Measurements from ENCODE around the gene METTL14. TPM values are rescaled to one million over a fixed set of nuclear protein-coding genes. Genes with fewer than 3 reads are reported as not detected.

The METTL14 gene
- total RNA-seq, 1 experiment from 2014 or later: 9.5 TPM

DNA sequence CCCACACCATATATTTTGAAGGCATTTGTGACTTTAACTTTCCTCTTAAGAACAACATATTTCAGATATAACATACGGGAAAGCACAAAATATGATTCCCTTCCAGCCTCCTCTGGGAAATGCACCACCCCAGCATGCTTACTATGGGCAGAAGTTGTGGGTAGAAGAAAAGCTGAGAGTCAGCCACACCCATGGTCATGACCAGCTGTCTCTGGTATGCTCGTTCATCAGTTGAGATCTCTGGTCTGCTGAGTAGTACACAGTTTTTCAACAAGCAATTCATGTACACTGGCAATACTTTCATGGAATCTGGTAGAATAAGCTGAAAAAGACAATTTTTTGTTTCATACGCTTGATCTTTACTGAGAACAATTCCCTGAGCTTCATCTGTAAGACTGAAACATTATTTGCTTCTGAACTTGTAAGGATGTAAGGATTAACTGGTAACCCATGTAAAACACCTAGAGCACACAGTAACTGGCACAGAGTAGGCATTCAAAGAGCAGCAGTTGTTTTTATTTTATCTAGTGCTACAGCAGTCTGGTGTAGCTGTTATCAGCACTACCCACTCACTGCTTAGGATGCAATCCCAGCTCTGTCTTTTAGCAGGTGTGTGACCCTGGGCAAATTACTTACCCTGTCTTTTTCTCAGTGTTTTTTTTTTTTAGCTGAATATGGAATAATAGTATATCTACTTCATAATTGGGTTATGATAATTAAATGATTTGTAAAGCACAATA lies 47.6 kb downstream of the METTL14 start:
- ChIA-PET POLR2A (ENCODE audit: unreplicated experiment) (no interaction called here), CTCF (no interaction called here)
- intact Hi-C loops (cut with micrococcal nuclease): no loop called here
- Histone ChIP-seq H3K4me1 (ENCODE audit: insufficient read depth, low read length) (no peaks in the 10 kb centered on the region), H3K9ac (ENCODE audit: low read length) (no peak overlapping the region), H3K4me2 (ENCODE audit: low read length) (no peak overlapping the region), H3K27me3 (ENCODE audit: low read length) (no peaks in the 10 kb centered on the region), H3K79me2 (ENCODE audit: low read length) (no peaks in the 10 kb centered on the region), H3K9me3 (ENCODE audit: low read length) (no peaks in the 10 kb centered on the region), H3F3A (ENCODE audit: low read length, unreplicated experiment) (no peaks in the 10 kb centered on the region), H3K9me2 (replicated peaks; ENCODE audit: low read length) (no peaks in the 10 kb centered on the region), H2AFZ (ENCODE audit: low read length) (no peak overlapping the region), H4K20me1 (ENCODE audit: low read length) (no peaks in the 10 kb centered on the region), H3K27ac (ENCODE audit: low read length) (no peak overlapping the region), H3K4me3 (ENCODE audit: low read length) (no peak overlapping the region), H3K36me3 (ENCODE audit: low read depth, low read length) (peaks cover 22% of the 10 kb centered on the region)
- TF ChIP-seq EZH2phosphoT487 (IDR thresholded peaks at IDR 0.05; ENCODE audit: borderline replicate concordance, low read length) (no peak), EZH2 (IDR thresholded peaks at IDR 0.05; ENCODE audit: low read length, unreplicated experiment) (no peak)
- TF ChIP-seq, protein P1, sequence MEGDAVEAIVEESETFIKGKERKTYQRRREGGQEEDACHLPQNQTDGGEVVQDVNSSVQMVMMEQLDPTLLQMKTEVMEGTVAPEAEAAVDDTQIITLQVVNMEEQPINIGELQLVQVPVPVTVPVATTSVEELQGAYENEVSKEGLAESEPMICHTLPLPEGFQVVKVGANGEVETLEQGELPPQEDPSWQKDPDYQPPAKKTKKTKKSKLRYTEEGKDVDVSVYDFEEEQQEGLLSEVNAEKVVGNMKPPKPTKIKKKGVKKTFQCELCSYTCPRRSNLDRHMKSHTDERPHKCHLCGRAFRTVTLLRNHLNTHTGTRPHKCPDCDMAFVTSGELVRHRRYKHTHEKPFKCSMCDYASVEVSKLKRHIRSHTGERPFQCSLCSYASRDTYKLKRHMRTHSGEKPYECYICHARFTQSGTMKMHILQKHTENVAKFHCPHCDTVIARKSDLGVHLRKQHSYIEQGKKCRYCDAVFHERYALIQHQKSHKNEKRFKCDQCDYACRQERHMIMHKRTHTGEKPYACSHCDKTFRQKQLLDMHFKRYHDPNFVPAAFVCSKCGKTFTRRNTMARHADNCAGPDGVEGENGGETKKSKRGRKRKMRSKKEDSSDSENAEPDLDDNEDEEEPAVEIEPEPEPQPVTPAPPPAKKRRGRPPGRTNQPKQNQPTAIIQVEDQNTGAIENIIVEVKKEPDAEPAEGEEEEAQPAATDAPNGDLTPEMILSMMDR (conservative IDR thresholded peaks at IDR 0.05; ENCODE audit: low read depth, low read length): no peak
- DNase-seq (no peak), ATAC-seq (no peak)
- BruUV-seq (replicated peaks): no TSS peak

DNA sequence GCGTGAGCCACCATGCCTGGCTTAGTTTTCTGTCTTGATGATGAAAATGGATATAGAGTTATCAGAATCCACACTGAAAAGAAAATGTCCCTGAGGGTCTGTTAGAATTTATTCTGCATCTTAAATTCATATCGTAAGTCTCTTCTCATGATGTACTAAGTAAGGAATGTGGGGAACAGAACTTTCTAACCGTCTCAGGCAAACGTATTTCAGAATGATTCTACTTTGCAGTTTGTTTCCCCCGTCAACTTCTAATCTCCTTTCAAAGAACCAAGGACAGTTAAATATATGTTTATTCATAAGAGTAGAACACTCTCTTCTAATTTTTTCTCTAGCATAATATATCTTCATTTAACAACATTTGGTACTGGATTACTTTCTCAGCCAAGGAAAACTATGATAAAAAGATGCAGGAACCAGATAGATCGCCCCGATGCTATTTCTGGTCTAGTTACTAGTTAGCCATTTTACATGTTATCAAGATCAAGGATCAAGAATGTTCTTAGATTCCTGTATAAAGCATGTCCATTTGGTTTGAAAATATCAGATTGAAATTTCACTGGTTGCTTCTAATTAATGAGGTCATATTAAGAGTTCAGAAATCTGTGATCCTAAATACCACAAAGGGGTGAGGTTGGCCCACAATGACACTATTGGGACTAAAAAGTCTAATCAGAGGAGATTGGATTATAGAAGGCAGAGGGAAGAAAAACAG lies 49.5 kb downstream of the METTL14 start:
- Histone ChIP-seq H3K9me3 (ENCODE audit: low read length) (no peaks in the 10 kb centered on the region), H3K27me3 (ENCODE audit: low read length) (no peaks in the 10 kb centered on the region), H3K27ac (ENCODE audit: low read length) (no peak overlapping the region), H3K9me2 (replicated peaks; ENCODE audit: low read length) (no peaks in the 10 kb centered on the region), H3K4me2 (ENCODE audit: low read length) (no peak overlapping the region), H3K79me2 (ENCODE audit: low read length) (no peaks in the 10 kb centered on the region), H3K4me3 (ENCODE audit: low read length) (no peak overlapping the region), H3F3A (ENCODE audit: low read length, unreplicated experiment) (no peaks in the 10 kb centered on the region), H3K4me1 (ENCODE audit: insufficient read depth, low read length) (no peaks in the 10 kb centered on the region), H4K20me1 (ENCODE audit: low read length) (no peaks in the 10 kb centered on the region), H3K36me3 (ENCODE audit: low read depth, low read length) (peaks cover 25% of the 10 kb centered on the region), H2AFZ (ENCODE audit: low read length) (no peak overlapping the region), H3K9ac (ENCODE audit: low read length) (no peak overlapping the region)
- intact Hi-C loops (cut with micrococcal nuclease): no loop called here
- POLR2A ChIA-PET (ENCODE audit: unreplicated experiment): no interaction called here
- no peak for DNase-seq
- no TSS peak for BruUV-seq (replicated peaks)
- no peak for ATAC-seq
- no peak for TF ChIP-seq EZH2 (IDR thresholded peaks at IDR 0.05; ENCODE audit: low read length, unreplicated experiment)
- TF ChIP-seq, protein P1 (conservative IDR thresholded peaks at IDR 0.05; ENCODE audit: low read depth, low read length): no peak
- TF ChIP-seq EZH2phosphoT487 (IDR thresholded peaks at IDR 0.05; ENCODE audit: borderline replicate concordance, low read length): no peak
- CTCF ChIA-PET: no interaction called here

DNA sequence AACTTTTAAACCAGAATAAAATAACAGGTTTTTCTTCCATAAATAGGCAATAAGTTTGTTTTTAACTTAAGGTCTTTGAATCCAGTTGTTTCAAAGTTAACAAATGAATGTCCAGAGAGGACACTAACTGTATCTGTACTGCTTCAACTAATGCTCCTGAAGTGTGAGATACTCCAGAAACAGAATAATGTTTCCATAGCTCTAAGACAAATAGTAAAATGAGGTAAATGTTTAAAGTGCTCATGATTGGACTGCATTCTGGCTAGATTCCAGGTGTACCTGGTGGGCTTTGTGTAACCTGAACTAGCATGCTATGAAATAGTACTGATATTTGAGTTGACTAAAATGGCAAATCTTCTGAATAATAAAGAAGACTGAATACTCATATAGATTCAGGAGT lies 51.7 kb downstream of the METTL14 start:
- Histone ChIP-seq H3F3A (ENCODE audit: low read length, unreplicated experiment) (no peaks in the 10 kb centered on the region), H3K27me3 (ENCODE audit: low read length) (no peaks in the 10 kb centered on the region), H3K9me3 (ENCODE audit: low read length) (no peaks in the 10 kb centered on the region), H3K36me3 (ENCODE audit: low read depth, low read length) (peaks cover 36% of the 10 kb centered on the region), H3K27ac (ENCODE audit: low read length) (no peak overlapping the region), H3K4me3 (ENCODE audit: low read length) (no peak overlapping the region), H3K4me2 (ENCODE audit: low read length) (no peak overlapping the region), H3K4me1 (ENCODE audit: insufficient read depth, low read length) (no peaks in the 10 kb centered on the region), H3K79me2 (ENCODE audit: low read length) (no peaks in the 10 kb centered on the region), H3K9me2 (replicated peaks; ENCODE audit: low read length) (no peaks in the 10 kb centered on the region), H3K9ac (ENCODE audit: low read length) (no peak overlapping the region), H2AFZ (ENCODE audit: low read length) (no peak overlapping the region), H4K20me1 (ENCODE audit: low read length) (no peaks in the 10 kb centered on the region)
- no TSS peak for BruUV-seq (replicated peaks)
- intact Hi-C loops (cut with micrococcal nuclease): no loop called here
- ATAC-seq: no peak
- ChIA-PET POLR2A (ENCODE audit: unreplicated experiment) (no interaction called here), CTCF (no interaction called here)
- no peak for DNase-seq
- TF ChIP-seq EZH2phosphoT487 (IDR thresholded peaks at IDR 0.05; ENCODE audit: borderline replicate concordance, low read length) (no peak), EZH2 (IDR thresholded peaks at IDR 0.05; ENCODE audit: low read length, unreplicated experiment) (no peak)
